Testis (tissue), 3 donors: Measurements from ENCODE around the gene LGALS4. TPM values are rescaled to one million over a fixed set of nuclear protein-coding genes. Genes with fewer than 3 reads are reported as not detected.
"Not testable (repeated sequence)": the region's sequence is repeated elsewhere in the genome, so short reads cannot be mapped to it uniquely, and the experiment has no call there.

Source experiments
- DNase-seq: peaks from one replicate; pipeline ENCODE4 v3.0.0-alpha.2; 2019
- H3K27ac ChIP-seq, 2 donors: fragments of 200-600 bp; sonication (generic); one replicate each; pipeline ENCODE4 v1.5.1; 2019
- H3K27me3 ChIP-seq: fragments of 200-600 bp; sonication (generic); one replicate; pipeline ENCODE4 v1.5.1; 2019
- H3K36me3 ChIP-seq: fragments of 200-600 bp; sonication (generic); one replicate; pipeline ENCODE4 v1.5.1; 2017; ENCODE audit warnings: low read depth; ENCODE audit errors: missing control alignments
- H3K4me1 ChIP-seq: fragments of 200-600 bp; sonication (generic); one replicate; pipeline ENCODE4 v1.5.1; 2019
- H3K4me3 ChIP-seq, 2 donors: fragments of 200-600 bp; sonication (generic); one replicate each; pipeline ENCODE4 v1.5.1; 2017 to 2019
- H3K9me3 ChIP-seq: fragments of 200-600 bp; sonication (generic); one replicate; pipeline ENCODE4 v1.5.1; 2017
- POLR2A ChIP-seq: fragments of 450-650 bp; IDR thresholded peaks from one replicate; pipeline ENCODE4 v1.6.1; 2017; ENCODE audit warnings: antibody characterized with exemption, mild to moderate bottlenecking, moderate library complexity
- WGBS, 2 donors: methylation state at CpG; one replicate each; pipeline ENCODE4 v1.1.5; 2018; 5-methylcytosine and 5-hydroxymethylcytosine counted together
- intact Hi-C: fragments of 100-400 bp; cut with DNase I; formaldehyde crosslinking; loops from one replicate; pipeline ENCODE4 v1.15.1; 2023; ENCODE audit warnings: low total_unique reads
- polyA plus RNA-seq: library from polyadenylated mRNA; stranded (reverse); fragments of 350-450 nt; fragmentation: Illumina TruSeq; extraction: RNeasy Lipid Tissue Mini Kit (QIAGEN cat#74804); gene quantifications from one replicate; pipeline ENCODE4 v1.2.3, GENCODE V29; 2014; ENCODE audit warnings: low read depth, low replicate concordance; ENCODE audit not compliant: insufficient read depth
- total RNA-seq, 2 donors: library from RNA; depleted of rRNA; stranded (reverse); fragments of >200 nt; gene quantifications; one replicate each; pipeline ENCODE4 v1.2.3, GENCODE V29; 2016
- TF ChIP-seq, protein P1 (sequence below), 3 experiments: fragments of 450-650 bp in 2 of 3; fragments of 200-600 bp in 1 of 3; sonication (generic) in 1 of 3; IDR thresholded peaks; one replicate each; pipeline ENCODE4 v1.5.1; 2016 to 2019; ENCODE audit warnings: antibody characterized with exemption in 3 of 3, mild to moderate bottlenecking in 2 of 3, moderate library complexity in 1 of 3

LGALS4 gene
- total and polyA plus RNA-seq, 3 donors from 2014 or later: 1.6 to 1.9 (median 1.6) TPM

DNA sequence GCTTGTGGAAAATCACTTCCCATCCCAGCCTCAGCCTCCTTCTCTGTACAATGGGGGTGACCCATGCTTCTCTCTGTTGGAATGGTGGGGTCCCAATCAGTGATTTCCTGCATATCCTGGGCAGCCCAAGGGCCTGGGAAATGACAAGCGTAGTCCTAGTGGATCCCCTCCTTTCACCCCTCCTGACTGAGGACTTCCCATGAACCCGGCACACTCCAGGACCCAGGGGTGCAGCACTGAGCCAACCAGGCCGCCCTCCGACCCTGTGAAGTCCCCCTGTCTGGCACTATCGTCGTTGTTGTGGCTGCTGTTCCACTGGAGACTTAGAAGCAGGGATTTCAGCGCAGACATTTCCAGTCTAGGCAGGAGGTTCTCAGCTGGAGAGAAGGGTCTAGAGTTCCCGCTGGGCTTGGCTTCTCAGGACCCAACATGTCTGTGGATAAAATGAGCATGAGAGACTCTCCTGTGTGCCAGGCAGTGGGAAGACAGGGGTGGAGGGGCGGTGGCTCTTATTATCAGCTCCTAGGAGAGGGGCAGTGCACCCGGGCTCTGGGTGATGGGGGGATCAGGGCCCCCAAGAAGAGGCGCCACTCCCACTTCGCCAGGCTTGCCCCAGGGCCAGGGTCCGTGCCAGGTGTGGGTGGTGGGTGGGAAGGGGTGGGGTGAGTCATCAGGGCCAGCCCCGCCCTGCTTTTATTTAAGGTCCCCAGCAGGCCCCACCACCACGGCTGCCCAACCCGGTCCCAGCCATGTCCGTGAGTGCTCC, 24.1 kb downstream of the LGALS4 start, which contains the start of gene LGALS7B:
Gene LGALS7B (plus strand): TSS at position 723 of the 766 bp plus-strand sequence. CDS start 27 bp downstream, at position 750.
- intact Hi-C loops: no loop called here
- H3K4me1 ChIP-seq: no peaks in the 10 kb centered on the region
- H3K27me3 ChIP-seq: no peaks in the 10 kb centered on the region
- H3K27ac ChIP-seq: no peak within 1 kb of the TSS
- TF ChIP-seq, protein P1, sequence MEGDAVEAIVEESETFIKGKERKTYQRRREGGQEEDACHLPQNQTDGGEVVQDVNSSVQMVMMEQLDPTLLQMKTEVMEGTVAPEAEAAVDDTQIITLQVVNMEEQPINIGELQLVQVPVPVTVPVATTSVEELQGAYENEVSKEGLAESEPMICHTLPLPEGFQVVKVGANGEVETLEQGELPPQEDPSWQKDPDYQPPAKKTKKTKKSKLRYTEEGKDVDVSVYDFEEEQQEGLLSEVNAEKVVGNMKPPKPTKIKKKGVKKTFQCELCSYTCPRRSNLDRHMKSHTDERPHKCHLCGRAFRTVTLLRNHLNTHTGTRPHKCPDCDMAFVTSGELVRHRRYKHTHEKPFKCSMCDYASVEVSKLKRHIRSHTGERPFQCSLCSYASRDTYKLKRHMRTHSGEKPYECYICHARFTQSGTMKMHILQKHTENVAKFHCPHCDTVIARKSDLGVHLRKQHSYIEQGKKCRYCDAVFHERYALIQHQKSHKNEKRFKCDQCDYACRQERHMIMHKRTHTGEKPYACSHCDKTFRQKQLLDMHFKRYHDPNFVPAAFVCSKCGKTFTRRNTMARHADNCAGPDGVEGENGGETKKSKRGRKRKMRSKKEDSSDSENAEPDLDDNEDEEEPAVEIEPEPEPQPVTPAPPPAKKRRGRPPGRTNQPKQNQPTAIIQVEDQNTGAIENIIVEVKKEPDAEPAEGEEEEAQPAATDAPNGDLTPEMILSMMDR (IDR thresholded peaks at IDR 0.05): no peak
- no peak for TF ChIP-seq POLR2A
- WGBS, 2 donors: 57 to 76% methylated on average over 6 to 12 of the region's 17 CpGs
- DNase-seq: no peak
- H3K36me3 ChIP-seq: no peaks in the 10 kb centered on the region
- H3K4me3 ChIP-seq: no peak within 1 kb of the TSS
- no peaks in the 10 kb centered on the region for H3K9me3 ChIP-seq

DNA sequence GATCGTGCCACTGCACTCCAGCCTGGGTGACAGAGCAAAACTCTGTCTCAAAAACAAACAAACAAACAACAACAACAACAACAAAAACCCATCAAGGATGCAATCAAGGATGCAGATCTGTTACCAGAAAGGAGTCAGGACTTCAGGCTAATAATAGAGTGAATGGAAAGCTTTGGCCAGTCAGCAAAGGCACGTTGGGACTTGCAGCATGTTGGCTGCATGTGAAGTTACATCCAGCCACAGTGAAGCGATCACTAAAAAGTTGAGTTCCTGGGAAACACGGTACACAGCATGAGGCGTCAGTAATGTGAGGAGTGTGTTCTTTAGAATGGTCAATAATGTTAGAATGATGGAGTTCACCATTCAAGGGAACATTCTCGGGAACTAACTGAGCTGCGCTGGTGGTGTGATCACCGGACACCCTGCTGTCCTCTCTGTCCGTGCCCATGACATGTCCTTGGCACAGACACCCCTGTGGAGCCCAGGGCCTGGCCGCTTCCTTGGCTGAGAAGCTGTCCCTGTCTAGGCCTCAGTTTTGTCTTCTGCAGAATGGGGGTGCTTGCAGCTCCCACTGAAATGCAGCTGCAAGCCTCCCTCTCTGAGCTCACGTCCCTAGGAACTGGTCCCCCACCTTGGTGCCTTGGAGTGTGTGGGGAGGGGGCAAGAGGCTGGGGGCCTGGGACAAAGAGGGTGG, 26.0 kb downstream of the LGALS4 start:
- TF ChIP-seq, protein P1 (IDR thresholded peaks at IDR 0.05): no peak
- TF ChIP-seq POLR2A: no peak
- WGBS, 2 donors: 67 to 77% methylated on average over 10 to 11 of the region's 11 CpGs
- DNase-seq: no peak
- H3K4me3 ChIP-seq: no peak overlapping the region
- intact Hi-C loops: no loop called here
- H3K9me3 ChIP-seq: no peaks in the 10 kb centered on the region
- H3K36me3 ChIP-seq: no peaks in the 10 kb centered on the region
- H3K27me3 ChIP-seq: no peaks in the 10 kb centered on the region
- H3K27ac ChIP-seq: no peak overlapping the region
- H3K4me1 ChIP-seq: no peaks in the 10 kb centered on the region

DNA sequence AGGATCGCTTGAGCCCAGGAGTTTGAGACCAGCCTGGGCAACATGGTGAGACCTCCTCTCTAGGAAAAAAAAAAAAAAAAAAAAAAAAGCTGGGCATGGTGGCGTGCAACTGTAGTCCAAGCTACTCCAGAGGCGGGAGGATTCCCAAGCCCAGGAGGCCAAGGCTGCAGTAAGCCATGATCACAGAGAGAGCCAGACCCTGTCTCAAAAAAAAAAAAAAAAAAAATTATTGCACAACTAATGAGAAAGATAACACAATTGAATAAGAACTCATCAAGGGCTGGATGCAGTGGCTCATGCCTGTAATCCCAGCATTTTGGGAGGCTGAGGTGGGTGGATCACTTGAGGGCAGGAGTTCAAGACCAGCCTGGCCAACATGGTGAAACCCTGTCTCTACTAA, 26.7 kb downstream of the LGALS4 start:
- 91 to 92% methylated on average over 3 of the region's 3 CpGs for WGBS, 2 donors
- DNase-seq, H3K4me1 ChIP-seq, intact Hi-C loops, H3K9me3 ChIP-seq, H3K36me3 ChIP-seq, H3K27ac ChIP-seq, H3K4me3 ChIP-seq, H3K27me3 ChIP-seq: not testable (repeated sequence)

DNA sequence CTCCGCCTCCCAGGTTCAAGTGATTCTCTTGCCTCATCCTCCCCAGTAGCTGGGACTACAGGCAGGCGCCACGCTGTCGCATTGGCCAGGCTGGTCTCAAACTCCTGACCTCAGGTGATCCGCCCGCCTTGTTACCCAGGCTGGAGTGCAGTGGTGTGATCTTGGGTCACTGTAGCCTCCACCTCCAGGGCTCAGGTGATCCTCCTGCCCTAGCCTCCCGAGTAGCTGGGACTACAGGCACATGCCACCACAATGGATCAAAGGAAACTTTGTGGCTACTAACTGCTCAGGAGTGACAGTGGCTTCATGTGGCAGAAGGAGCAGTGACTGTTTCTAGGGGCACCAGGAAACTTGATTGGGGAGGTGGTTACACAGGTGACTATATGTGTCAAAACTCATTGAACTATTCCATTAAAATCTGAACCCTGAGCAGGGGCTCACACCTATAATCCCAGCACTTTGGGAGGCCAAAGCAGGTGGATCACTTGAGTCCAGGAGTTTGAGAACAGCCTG, 27.5 kb downstream of the LGALS4 start:
- no peak for TF ChIP-seq POLR2A
- TF ChIP-seq, protein P1 (IDR thresholded peaks at IDR 0.05): no peak
- no peaks in the 10 kb centered on the region for H3K36me3 ChIP-seq
- H3K4me1 ChIP-seq: no peaks in the 10 kb centered on the region
- H3K27ac ChIP-seq: no peak overlapping the region
- no peaks in the 10 kb centered on the region for H3K27me3 ChIP-seq
- no peak for DNase-seq
- 97 to 98% methylated on average over 7 of the region's 7 CpGs for WGBS, 2 donors
- H3K9me3 ChIP-seq: no peaks in the 10 kb centered on the region
- H3K4me3 ChIP-seq: no peak overlapping the region
- intact Hi-C loops: no loop called here

DNA sequence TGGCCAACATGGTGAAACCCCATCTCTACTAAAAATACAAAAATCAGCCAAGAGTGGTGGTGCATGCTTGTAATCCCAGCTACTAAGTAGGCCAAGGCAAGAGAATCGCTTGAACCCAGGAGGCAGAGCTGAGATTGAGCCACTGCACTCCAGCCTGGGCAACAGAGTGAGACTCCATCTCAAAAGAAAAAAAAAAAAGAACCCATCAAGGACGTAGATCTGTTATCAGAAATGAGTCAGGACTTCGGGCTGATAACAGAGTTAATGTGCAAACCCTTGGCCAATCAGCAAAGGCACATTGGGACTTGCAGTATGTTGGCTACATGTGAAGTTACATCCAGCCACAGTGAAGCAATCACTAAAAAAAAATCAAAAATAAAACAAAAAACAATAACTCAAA, 28.5 kb downstream of the LGALS4 start:
- DNase-seq: no peak
- Histone ChIP-seq H3K36me3 (no peaks in the 10 kb centered on the region), H3K27ac (no peak overlapping the region), H3K9me3 (no peaks in the 10 kb centered on the region), H3K27me3 (no peaks in the 10 kb centered on the region), H3K4me1 (no peaks in the 10 kb centered on the region), H3K4me3 (no peak overlapping the region)
- TF ChIP-seq, protein P1 (IDR thresholded peaks at IDR 0.05): no peak
- TF ChIP-seq POLR2A: no peak
- WGBS, 2 donors: 66 to 73% methylated on average over 3 of the region's 3 CpGs
- intact Hi-C loops: no loop called here

DNA sequence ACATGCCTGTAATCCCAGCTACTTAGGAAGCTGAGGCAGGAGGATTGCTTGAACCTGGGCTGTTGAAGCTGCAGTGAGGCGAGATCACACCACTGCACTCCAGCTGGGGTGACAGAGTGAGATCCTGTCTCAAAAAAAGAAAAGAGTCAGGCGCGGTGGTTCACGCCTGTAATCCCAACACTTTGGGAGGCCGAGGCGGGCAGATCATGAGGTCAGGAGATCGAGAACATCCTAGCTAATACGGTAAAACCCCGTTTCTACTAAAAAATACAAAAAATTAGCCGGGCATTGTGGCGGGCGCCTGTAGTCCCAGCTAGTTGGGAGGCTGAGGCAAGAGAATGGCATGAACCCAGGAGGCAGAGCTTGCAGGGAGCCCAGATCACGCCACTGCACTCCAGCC, 30.5 kb downstream of the LGALS4 start:
- not testable (repeated sequence) for H3K9me3 ChIP-seq, H3K27me3 ChIP-seq
- 90 to 92% methylated on average over 12 to 13 of the region's 13 CpGs for WGBS, 2 donors

More for the DNA sequence above, 30.5 kb downstream of the LGALS4 start:
- H3K36me3 ChIP-seq, H3K4me3 ChIP-seq, intact Hi-C loops, DNase-seq, H3K27ac ChIP-seq, H3K4me1 ChIP-seq: not testable (repeated sequence)
